ENCODE measurements around the gene IQGAP2.
"Not testable (repeated sequence)": the region's sequence is repeated elsewhere in the genome, so short reads cannot be mapped to it uniquely, and the experiment has no call there.

The IQGAP2 gene

DNA sequence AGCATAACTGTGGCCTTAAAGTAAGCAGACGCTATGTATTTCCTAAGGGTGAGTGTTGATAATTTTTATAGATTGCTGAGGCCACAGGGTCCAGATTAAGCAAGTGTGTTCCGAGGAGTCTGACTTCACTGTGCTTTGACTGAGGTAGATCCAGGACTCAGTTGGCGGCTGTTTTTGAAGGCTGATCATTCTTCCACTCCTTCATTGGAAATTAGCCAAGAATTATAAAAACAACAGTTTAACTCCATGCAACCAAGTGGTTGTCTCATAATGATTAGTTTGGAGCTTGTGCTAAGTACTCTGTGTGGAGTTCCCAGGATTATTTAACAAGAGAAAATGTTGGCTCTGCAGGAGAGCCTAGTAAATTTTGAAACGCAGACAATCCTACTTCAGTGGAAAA, 19.1 kb downstream of the IQGAP2 start:
- no peak for DNase-seq
- no peaks in the 10 kb centered on the region for H3K9me3 Mint-ChIP-seq
- no peak overlapping the region for H3K4me3 Mint-ChIP-seq
- no peak for ATAC-seq
- no peak overlapping the region for H3K27ac Mint-ChIP-seq
- peaks cover 30% of the 10 kb centered on the region for H3K4me1 Mint-ChIP-seq
- H3K27me3 Mint-ChIP-seq: no peaks in the 10 kb centered on the region

DNA sequence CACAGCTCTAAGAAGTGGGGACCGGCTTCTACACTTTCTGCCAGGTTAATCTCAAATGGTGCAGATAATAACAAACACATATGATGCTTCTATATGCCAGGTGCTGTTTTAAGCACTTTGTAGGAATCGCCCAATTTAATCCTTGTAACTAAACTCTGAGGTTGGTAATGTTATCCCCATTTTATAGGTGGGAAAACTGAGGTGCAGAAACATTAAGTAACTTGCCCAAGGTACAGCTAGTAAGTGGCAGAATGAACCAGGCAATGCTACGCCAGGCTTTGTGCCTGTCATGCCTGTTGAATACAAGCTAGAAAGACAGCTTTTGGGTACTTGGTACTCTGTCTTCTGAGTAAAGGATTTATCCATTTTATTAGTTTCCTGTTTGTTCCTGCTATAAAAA, 19.7 kb downstream of the IQGAP2 start:
- peaks cover 0 to 4% of the 10 kb centered on the region in 2 donors for H3K9me3 Mint-ChIP-seq
- no peaks in the 10 kb centered on the region for H3K27me3 Mint-ChIP-seq
- no peak for ATAC-seq
- H3K4me3 Mint-ChIP-seq: no peak overlapping the region
- H3K4me1 Mint-ChIP-seq: peaks cover 34% of the 10 kb centered on the region
- no peak for DNase-seq
- no peak overlapping the region for H3K27ac Mint-ChIP-seq

DNA sequence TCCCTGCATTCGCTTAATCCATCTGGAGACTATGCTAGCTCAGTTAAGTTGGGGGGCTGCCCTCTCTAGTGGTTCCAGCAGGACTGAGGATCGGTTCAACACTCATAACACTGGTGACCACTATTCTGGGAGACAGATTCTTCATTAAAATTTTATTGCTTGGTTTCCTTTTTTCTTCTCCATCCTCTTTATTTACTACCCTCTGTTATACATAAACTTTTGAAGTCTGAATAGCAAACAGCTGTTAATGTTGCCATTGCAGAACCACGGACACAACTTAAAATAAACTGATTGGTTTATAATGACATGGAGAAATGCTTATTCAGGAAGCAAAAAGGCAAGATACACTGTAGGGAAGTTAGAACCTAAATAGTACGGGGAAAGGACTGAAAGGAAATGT, 22.1 kb downstream of the IQGAP2 start:
- no peaks in the 10 kb centered on the region for H3K27me3 Mint-ChIP-seq
- peaks cover 0 to 5% of the 10 kb centered on the region in 2 donors for H3K9me3 Mint-ChIP-seq
- no peak overlapping the region for H3K27ac Mint-ChIP-seq
- H3K4me3 Mint-ChIP-seq: no peak overlapping the region
- H3K4me1 Mint-ChIP-seq: peaks cover 23% of the 10 kb centered on the region
- DNase-seq: no peak
- ATAC-seq: no peak

DNA sequence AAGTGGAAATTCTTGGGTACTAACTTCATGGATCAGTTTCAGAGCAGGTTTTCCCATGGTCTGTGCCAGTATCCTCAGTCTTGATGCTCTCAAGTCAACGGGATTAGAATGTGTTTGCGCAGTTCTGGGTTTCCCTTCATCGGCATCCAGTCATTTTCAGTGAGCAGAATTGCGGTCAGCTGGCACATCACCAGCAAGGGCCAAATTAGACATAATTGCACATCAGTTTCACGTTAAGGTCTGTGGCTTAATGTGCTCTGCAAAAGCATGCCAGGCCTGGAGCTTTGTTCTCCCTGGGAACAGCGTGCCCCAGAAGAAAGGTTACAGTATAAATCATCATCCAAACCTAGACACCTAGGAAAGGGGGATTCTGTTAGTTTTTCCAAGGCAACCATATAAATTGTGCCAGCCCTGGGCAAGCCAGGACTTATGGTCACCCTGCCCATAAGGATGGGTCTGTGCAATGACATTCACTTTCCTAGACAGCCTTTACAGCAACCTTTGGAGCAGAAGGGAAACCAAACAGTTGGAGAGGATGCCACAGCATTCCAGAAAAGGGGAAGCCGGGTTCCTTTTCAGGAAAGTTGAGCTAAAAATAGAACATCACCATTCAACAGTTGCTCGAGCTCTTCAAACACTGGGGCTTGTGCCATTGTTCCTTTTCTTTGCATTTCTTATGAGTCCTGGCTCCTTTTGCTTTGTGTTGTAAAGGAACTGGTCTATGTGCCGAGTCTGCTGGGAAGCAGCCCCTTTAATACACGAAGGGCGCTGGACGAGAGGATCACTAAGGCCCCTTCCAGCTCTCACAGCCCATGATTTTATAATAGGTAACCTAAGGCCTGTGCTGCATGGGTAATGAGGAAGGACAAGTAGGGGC, 23.1 kb downstream of the IQGAP2 start:
- Mint-ChIP-seq H3K4me3 (no peak overlapping the region), H3K27ac (peak overlapping the region in 1 of 2 donors; percentile 74), H3K27me3 (no peaks in the 10 kb centered on the region), H3K4me1 (peaks cover 23% of the 10 kb centered on the region), H3K9me3 (peaks cover 0 to 5% of the 10 kb centered on the region in 2 donors)
- DNase-seq (no peak), ATAC-seq (no peak)

DNA sequence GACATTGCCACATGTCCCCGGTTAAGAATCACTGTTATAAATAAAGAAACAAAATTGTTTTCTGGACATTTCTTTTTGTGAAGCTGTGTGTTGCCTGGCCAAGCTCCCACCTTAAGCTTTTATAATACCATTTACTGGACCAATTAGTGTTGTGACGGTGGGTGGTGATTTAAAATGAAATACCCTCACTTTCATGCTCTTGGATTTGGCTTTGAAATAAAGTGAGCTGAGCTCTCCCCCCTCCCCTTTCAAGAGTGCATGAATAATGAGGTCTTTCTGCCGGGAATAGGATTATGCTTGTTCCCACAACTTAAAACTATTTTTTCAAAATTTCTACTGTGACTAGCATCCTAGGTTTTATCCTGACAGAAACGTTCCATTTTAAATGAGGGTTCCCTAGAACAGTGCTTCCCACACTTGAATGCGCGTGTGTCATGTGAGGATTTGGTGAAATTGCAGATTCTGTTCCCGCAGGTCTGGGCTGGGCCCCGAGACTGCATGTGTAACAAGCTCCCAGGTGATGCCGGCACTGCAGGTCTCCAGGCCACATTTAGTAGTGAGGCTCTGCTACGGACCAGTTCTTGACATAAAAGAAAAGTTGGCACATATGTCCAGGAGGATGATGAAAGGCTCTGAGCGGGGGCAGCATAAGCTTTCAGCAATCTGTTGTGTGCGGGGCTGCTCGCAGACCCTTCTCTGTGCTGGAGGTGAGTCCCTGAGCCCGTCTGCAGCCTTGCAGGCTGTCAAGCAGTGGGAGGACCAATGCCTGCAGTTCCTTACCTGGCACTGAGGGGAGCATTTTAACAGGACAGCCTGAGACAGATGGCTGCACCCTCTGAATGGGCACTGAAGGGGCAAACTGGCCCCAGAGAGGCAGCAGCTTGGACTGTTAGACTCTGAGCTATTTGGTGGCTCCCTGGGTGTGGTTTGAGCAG, 24.4 kb downstream of the IQGAP2 start:
- Mint-ChIP-seq H3K27ac (peak overlapping the region in 1 of 2 donors; percentile 59), H3K4me1 (peaks cover 17% of the 10 kb centered on the region), H3K9me3 (peaks cover 0 to 5% of the 10 kb centered on the region in 2 donors), H3K4me3 (no peak overlapping the region), H3K27me3 (no peaks in the 10 kb centered on the region)
- ATAC-seq: no peak
- DNase-seq: no peak

DNA sequence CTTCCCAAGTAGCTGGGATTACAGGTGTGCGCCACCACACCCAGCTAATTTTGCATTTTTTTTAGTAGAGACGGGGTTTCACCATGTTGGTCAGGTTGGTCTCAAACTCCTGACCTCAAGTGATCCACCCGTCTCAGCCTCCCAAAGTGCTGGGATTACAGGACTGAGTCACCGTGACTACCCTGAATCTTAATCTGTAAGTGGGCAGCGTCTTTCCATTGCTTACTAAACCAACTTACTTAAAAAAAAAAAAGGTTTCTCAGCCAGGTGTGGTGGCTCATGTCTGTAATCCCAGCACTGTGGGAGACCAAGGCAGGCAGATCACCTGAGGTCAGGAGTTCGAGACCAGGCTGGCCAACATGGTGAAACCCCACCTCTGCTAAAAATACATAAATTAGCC, 25.5 kb downstream of the IQGAP2 start:
- DNase-seq, H3K27ac Mint-ChIP-seq, H3K9me3 Mint-ChIP-seq, ATAC-seq, H3K4me3 Mint-ChIP-seq, H3K27me3 Mint-ChIP-seq: not testable (repeated sequence)
- peaks cover 21% of the 10 kb centered on the region for H3K4me1 Mint-ChIP-seq

DNA sequence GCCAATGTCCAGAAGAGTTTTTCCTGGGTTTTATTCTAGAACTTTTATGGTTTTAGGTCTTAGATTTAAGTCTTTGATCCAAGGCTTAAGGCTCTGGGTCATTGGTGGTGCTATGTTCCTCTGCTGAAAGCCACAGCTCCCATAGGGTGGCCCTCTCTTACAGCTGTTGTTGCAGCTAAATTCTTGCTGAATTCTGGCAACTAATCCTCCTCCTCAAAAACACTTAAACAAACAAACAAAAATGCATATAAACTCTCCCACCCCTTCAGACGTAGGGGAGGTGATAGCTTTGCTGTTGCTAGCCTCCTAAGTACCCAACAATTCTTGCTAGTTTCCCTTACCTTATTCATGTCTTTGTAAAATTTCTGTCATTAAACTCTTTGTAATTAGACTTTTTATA, 30.2 kb downstream of the IQGAP2 start:
- H3K4me3 Mint-ChIP-seq: no peak overlapping the region
- H3K9me3 Mint-ChIP-seq: peaks cover 4 to 12% of the 10 kb centered on the region in 2 donors
- peaks cover 13% of the 10 kb centered on the region for H3K4me1 Mint-ChIP-seq
- DNase-seq: no peak
- no peaks in the 10 kb centered on the region for H3K27me3 Mint-ChIP-seq
- ATAC-seq: no peak
- H3K27ac Mint-ChIP-seq: no peak overlapping the region

DNA sequence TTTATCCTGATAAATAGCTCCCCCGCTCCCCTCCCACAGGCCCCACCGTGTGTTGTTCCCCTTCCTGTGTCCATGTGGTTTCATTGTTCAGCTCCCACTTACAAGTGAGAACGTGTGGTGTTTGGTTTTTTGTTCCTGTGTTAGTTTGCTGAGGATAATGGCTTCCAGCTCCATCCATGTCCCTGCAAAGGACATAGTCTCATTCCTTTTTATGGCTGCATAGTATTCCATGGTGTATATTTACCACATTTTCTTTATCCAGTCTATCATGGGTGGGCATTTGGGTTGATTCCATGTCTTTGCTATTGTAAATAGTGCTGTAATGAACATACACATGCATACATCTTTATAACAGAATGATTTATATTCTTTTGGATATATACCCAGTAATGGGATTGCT, 34.4 kb downstream of the IQGAP2 start:
- Mint-ChIP-seq H3K27ac (peak overlapping the region in 1 of 2 donors; percentile 13), H3K4me1 (peaks cover 13% of the 10 kb centered on the region), H3K9me3 (peaks cover 9 to 25% of the 10 kb centered on the region in 2 donors)
- not testable (repeated sequence) for H3K4me3 Mint-ChIP-seq, ATAC-seq, DNase-seq, H3K27me3 Mint-ChIP-seq

DNA sequence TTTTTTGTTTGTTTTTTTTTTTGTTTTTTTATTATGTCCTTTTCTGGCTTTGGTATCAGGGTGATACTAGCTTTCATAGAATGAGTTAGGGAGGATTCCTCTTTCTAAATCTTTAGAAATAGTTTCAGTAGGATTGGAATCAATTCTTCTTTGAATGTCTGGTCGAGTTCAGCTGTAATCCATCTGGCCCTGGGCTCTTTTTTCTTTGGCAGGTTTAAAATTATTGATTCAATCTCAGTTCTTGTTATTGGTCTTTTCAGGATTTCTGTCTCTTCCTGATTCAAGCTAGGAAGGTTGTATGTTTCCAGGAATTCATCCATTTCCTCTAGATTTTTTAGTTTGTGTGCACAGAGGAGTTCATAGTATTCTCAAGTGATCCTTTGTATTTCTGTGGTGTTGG, 34.9 kb downstream of the IQGAP2 start:
- ATAC-seq: no peak
- no peak overlapping the region for H3K4me3 Mint-ChIP-seq
- no peaks in the 10 kb centered on the region for H3K27me3 Mint-ChIP-seq
- H3K4me1 Mint-ChIP-seq: peaks cover 13% of the 10 kb centered on the region
- no peak for DNase-seq
- H3K27ac Mint-ChIP-seq: no peak overlapping the region
- peaks cover 9 to 25% of the 10 kb centered on the region in 2 donors for H3K9me3 Mint-ChIP-seq

DNA sequence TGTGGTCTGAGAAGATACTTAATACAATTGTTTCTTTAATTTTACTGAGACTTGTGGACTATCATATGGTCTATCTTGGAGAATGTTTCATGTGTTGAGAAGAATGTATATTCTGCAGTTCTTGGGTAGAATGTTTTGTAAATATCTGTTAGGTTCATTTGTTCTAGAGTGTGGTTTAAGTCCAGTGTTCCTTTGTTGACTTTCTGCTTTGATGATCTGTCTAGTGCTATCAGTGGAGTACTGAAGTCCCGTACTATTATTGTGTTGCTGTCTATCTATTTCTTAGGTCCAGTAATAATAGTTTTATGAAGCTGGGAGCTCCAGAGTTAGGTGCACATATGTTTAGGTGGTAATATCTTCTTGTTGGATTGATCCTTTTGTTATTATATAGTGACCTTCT, 36.1 kb downstream of the IQGAP2 start:
- no peak overlapping the region for H3K27ac Mint-ChIP-seq
- no peak for DNase-seq
- H3K4me3 Mint-ChIP-seq: no peak overlapping the region
- no peaks in the 10 kb centered on the region for H3K27me3 Mint-ChIP-seq
- ATAC-seq: no peak
- H3K9me3 Mint-ChIP-seq: peaks cover 9 to 25% of the 10 kb centered on the region in 2 donors
- peaks cover 7% of the 10 kb centered on the region for H3K4me1 Mint-ChIP-seq

DNA sequence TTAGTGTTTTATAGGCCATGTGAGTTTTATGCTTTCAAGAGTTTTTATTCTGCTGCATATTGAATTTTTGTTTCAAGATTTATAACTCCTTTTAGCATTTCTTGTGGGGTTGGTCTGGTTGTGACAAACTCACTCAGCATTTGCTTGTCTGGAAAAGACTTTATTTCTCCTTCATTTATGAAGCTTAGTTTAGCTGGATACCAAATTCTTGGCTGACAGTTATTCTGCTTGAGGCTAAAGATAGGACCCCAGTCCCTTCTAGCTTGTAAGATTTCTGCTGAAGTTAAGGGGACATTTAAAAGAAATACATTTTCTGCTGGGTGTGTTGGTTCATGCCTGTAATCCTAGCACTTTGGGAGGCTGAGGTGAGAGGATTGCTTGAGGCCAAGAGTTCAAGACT, 36.8 kb downstream of the IQGAP2 start:
- Mint-ChIP-seq H3K27me3 (no peaks in the 10 kb centered on the region), H3K4me1 (peaks cover 7% of the 10 kb centered on the region), H3K27ac (no peak overlapping the region), H3K9me3 (peaks cover 9 to 25% of the 10 kb centered on the region in 2 donors), H3K4me3 (no peak overlapping the region)
- ATAC-seq: no peak
- no peak for DNase-seq

DNA sequence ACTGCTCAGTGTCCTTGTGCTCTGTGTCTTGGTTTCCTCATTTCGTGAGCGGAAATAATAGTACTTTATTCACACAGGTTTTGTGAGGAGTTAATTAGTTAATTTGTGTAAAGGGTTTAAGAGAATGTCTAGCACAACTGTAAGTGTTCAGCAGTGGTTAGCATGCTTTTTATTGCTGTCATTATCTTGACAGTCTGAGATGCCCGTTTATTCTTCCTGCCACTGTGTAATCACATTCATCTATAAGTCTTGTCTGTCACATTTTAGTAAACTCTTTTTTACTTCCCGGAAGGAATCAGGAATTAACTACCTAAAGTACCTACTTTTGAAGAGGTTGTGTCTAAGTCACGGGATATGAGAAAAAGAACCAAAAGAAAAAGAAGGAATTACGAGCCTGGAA, 38.0 kb downstream of the IQGAP2 start:
- DNase-seq (no peak), ATAC-seq (no peak)
- H3K9me3 Mint-ChIP-seq: peaks cover 9 to 20% of the 10 kb centered on the region in 2 donors
- H3K27ac Mint-ChIP-seq: no peak overlapping the region
- no peaks in the 10 kb centered on the region for H3K27me3 Mint-ChIP-seq
- no peak overlapping the region for H3K4me3 Mint-ChIP-seq
- peaks cover 6% of the 10 kb centered on the region for H3K4me1 Mint-ChIP-seq

DNA sequence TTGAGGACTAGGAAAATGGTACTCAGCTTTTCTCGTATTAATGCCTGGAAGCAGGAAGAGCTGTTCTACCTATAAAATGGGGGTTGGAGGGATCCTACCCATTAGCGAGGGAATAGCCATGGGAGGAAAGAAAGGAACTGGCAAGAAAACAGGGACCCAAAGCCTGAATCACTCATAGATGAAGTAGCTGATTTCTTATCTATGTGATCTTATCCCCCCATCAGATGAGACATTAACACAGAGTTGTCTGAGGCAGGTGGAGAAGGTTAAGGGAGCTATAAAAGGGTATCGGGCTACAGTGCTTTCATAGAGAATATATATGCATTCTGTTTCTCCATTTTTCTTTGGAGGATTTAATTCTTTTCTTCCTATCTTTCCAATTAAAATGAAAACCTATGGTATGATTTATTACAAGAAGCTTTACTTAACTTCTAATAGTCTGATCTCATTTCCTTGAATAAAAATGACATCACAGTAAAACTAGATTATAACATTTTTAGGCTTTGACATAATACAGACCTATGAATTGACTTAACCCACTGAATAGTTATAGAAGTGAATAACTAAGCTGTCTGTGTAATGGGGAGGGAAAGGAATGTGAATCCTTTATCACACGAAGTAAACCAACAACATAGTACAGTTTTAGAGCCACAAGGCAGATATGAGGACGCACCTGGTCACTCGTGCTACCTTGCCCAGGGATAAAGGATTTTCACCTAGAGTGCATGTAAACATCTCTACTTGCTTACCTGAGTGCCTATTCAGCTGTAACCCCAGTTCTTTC, 39.0 kb downstream of the IQGAP2 start:
- H3K27ac Mint-ChIP-seq: peak overlapping the region; percentile 19 to 52

DNA sequence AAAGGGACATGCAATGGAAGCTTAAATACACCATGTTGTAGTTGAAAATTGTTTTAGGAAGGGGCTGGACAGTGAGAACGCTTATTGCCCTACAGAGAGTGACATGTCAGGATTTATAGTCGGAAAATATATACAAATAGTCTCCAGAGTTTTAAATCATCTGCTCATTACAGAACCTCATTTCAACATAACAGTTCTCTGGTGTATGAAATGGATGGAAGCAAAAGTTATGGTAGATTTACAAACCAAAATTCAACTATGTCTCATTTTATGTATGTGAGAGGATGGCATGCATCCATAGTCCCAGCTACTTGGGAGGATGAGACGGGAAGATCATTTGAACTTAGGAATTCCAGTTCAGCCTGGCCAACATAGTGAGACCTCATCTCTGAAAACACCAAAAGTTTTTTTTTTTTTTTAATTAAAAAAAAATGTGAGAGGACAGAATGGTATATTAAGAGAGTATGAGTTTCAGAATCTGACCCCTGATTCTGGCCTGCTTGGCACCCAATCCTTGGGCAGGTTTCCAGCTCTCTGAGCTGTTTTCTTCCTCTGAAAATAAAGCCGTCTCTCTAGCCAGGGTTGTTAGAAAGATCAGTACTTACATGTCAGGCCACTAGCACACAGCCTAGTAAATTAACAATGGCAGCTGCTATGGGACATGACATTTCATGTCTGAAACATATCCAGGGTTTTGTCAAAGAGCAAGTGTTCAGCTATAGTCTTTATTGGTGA, 40.1 kb downstream of the IQGAP2 start:
- ATAC-seq (no peak), DNase-seq (no peak)
- Mint-ChIP-seq H3K4me3 (no peak overlapping the region), H3K9me3 (peaks cover 6 to 13% of the 10 kb centered on the region in 2 donors), H3K27ac (no peak overlapping the region), H3K4me1 (peaks cover 5% of the 10 kb centered on the region), H3K27me3 (no peaks in the 10 kb centered on the region)

More for the DNA sequence above, 39.0 kb downstream of the IQGAP2 start:
- DNase-seq (no peak), ATAC-seq (no peak)
- no peaks in the 10 kb centered on the region for H3K27me3 Mint-ChIP-seq
- peaks cover 9 to 18% of the 10 kb centered on the region in 2 donors for H3K9me3 Mint-ChIP-seq
- peaks cover 5% of the 10 kb centered on the region for H3K4me1 Mint-ChIP-seq
- no peak overlapping the region for H3K4me3 Mint-ChIP-seq

DNA sequence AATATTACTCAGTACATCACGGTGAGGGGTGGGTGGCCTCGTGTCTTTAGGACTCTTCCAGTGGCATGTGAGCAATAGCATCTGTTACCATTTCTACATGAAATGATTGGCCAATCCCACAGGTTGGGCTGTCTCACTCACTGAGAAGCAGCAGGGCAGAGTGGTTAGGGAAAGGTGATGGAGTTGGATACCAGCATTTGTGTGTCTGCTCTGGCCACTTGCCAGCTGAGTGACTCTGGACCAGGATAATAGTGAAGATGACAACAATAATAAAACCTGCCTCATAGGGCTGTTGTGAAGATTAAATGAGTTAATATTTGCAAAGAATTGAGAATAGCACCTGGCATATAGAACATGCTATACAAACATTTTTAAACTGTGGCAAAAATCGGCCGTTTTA, 42.0 kb downstream of the IQGAP2 start:
- no peaks in the 10 kb centered on the region for H3K9me3 Mint-ChIP-seq
- DNase-seq (no peak), ATAC-seq (no peak)
- H3K4me3 Mint-ChIP-seq: no peak overlapping the region
- H3K4me1 Mint-ChIP-seq: peaks cover 19% of the 10 kb centered on the region
- H3K27me3 Mint-ChIP-seq: no peaks in the 10 kb centered on the region
- H3K27ac Mint-ChIP-seq: peak overlapping the region in 1 of 2 donors; percentile 8
